PC-9 (cell line): ENCODE results near the gene PTK6. TPM values are rescaled to one million over a fixed set of nuclear protein-coding genes. Genes with fewer than 3 reads are reported as not detected.

ENCODE experiments used
- BruUV-seq: library from RNA; stranded (reverse); fragments of 400-500 nt; replicated peaks from 2 replicates; lab custom pipeline; 2021; lab: Mats Ljungman, UMichigan
- CTCF ChIA-PET: fragments of 300-600 bp; sonication (Branson Sonifier 250); formaldehyde crosslinking; loops from one replicate; lab custom pipeline; 2022; ENCODE audit warnings: antibody characterized with exemption; lab: Charles Lee
- POLR2A ChIA-PET: fragments of 300-600 bp; sonication (Branson Sonifier 250); formaldehyde crosslinking; loops from one replicate; lab custom pipeline; 2022; ENCODE audit warnings: antibody characterized with exemption; ENCODE audit not compliant: unreplicated experiment; lab: Charles Lee
- DNase-seq, 2 experiments: peaks; one replicate each; pipeline versions ENCODE4 v3.0.0 to v3.0.0-alpha.2; 2015 to 2022; ENCODE audit warnings: mixed read lengths in 1 of 2
- H2AFZ ChIP-seq: fragments of 200-600 bp; sonication (generic); 2 replicates; pipeline ENCODE4 v1.8.1; 2017; ENCODE audit warnings: antibody characterized with exemption
- H3F3A ChIP-seq: fragments of 200-600 bp; sonication (generic); 2 replicates; pipeline ENCODE4 v1.8.1; 2017; ENCODE audit warnings: antibody characterized with exemption, mild to moderate bottlenecking, low read depth; ENCODE audit not compliant: insufficient read depth
- H3K27ac ChIP-seq: fragments of 200-600 bp; sonication (generic); 2 replicates; pipeline ENCODE4 v1.6.1; 2016; ENCODE audit warnings: mixed run types
- H3K27me3 ChIP-seq: fragments of 200-600 bp; sonication (generic); 2 replicates; pipeline ENCODE4 v1.6.1; 2016; ENCODE audit warnings: low read depth, mixed run types; ENCODE audit not compliant: insufficient read depth
- H3K36me3 ChIP-seq: fragments of 200-600 bp; sonication (generic); 2 replicates; pipeline ENCODE4 v1.6.1; 2016; ENCODE audit warnings: low read depth, mixed run types
- H3K4me1 ChIP-seq: fragments of 200-600 bp; sonication (generic); replicated peaks from 2 replicates; pipeline ENCODE4 v1.6.1; 2016; ENCODE audit warnings: mixed run types; ENCODE audit not compliant: insufficient read depth
- H3K4me2 ChIP-seq: fragments of 200-600 bp; sonication (generic); 2 replicates; pipeline ENCODE4 v1.6.1; 2017; ENCODE audit warnings: mixed run types
- H3K4me3 ChIP-seq: fragments of 200-600 bp; sonication (generic); 2 replicates; pipeline ENCODE4 v1.6.1; 2016; ENCODE audit warnings: mixed run types
- H3K79me2 ChIP-seq: fragments of 200-600 bp; sonication (generic); 2 replicates; pipeline ENCODE4 v1.6.1; 2017; ENCODE audit warnings: low read depth, mixed run types
- H3K9me2 ChIP-seq: fragments of 200-600 bp; sonication (generic); 2 replicates; pipeline ENCODE4 v1.8.1; 2017; ENCODE audit warnings: mild to moderate bottlenecking; ENCODE audit not compliant: insufficient read depth
- H3K9me3 ChIP-seq: fragments of 200-600 bp; sonication (generic); 2 replicates; pipeline ENCODE4 v1.8.1; 2016; ENCODE audit warnings: low read depth; ENCODE audit not compliant: insufficient read depth
- H4K20me1 ChIP-seq: fragments of 200-600 bp; sonication (generic); 2 replicates; pipeline ENCODE4 v1.8.1; 2017; ENCODE audit not compliant: insufficient read depth
- EZH2 ChIP-seq: fragments of 200-600 bp; sonication (generic); IDR thresholded peaks from 2 replicates; pipeline ENCODE4 v1.8.0; 2017; ENCODE audit warnings: antibody characterized with exemption, low read depth
- intact Hi-C: fragments of 100-400 bp; cut with micrococcal nuclease; formaldehyde crosslinking; loops from one replicate; pipeline ENCODE4 v1.10.0; 2022; ENCODE audit not compliant: unreplicated experiment
- total RNA-seq: library from RNA; stranded (reverse); gene quantifications from 2 replicates; pipeline ENCODE4 v1.2.3, GENCODE V29; 2021
- TF ChIP-seq, protein P1 (sequence below): fragments of 200-600 bp; sonication (generic); conservative IDR thresholded peaks from 2 replicates; pipeline ENCODE4 v1.6.1; 2017; ENCODE audit warnings: mixed run types, antibody characterized with exemption, mild to moderate bottlenecking, moderate library complexity

The PTK6 gene
- total RNA-seq, 1 experiment from 2014 or later: 12.9 TPM

GRCh38 chr20:63503524-63503923 is 33.7 kb downstream of the PTK6 start:
- Histone ChIP-seq H3F3A (peaks cover 5% of the 10 kb centered on the region), H3K79me2 (no peaks in the 10 kb centered on the region), H3K9me2 (no peaks in the 10 kb centered on the region), H3K27me3 (peaks cover 71% of the 10 kb centered on the region), H3K4me2 (no peak overlapping the region), H4K20me1 (no peaks in the 10 kb centered on the region), H3K27ac (no peak overlapping the region), H3K9me3 (peaks cover 4% of the 10 kb centered on the region), H3K4me3 (no peak overlapping the region), H2AFZ (no peak overlapping the region), H3K36me3 (no peaks in the 10 kb centered on the region), H3K4me1 (no peaks in the 10 kb centered on the region)
- BruUV-seq: no TSS peak
- intact Hi-C loops: no loop called here
- ChIA-PET POLR2A (no interaction called here), CTCF (no interaction called here)
- no peak for TF ChIP-seq EZH2
- TF ChIP-seq, protein P1, sequence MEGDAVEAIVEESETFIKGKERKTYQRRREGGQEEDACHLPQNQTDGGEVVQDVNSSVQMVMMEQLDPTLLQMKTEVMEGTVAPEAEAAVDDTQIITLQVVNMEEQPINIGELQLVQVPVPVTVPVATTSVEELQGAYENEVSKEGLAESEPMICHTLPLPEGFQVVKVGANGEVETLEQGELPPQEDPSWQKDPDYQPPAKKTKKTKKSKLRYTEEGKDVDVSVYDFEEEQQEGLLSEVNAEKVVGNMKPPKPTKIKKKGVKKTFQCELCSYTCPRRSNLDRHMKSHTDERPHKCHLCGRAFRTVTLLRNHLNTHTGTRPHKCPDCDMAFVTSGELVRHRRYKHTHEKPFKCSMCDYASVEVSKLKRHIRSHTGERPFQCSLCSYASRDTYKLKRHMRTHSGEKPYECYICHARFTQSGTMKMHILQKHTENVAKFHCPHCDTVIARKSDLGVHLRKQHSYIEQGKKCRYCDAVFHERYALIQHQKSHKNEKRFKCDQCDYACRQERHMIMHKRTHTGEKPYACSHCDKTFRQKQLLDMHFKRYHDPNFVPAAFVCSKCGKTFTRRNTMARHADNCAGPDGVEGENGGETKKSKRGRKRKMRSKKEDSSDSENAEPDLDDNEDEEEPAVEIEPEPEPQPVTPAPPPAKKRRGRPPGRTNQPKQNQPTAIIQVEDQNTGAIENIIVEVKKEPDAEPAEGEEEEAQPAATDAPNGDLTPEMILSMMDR: no peak
- no peak for DNase-seq

DNA sequence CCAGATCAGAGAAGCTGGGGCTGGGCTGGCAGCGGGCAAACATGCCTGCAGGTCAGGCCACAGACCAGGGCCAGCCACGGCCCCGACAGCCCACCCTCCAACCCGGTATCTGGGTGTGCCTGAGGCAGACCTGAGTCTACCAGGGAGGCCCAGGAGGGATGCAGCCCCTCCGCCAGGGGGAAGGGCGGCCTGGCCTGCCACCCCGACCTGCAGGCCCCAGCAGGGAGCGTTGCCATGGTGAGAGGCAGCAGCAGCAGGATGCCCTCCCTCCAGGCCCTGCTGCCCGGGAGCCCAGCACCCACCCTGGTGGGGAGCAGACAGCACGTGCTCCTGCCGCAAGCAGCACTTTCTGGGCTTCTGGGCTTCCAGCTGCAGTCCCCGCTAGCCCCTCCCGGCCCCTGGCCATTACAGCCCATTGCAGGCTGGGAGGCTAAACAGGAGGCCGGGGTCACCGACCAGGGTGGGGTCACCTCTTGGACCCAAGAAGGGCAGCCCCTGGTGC is 34.5 kb downstream of the PTK6 start:
- Histone ChIP-seq H3K9me2 (no peaks in the 10 kb centered on the region), H3K4me3 (no peak overlapping the region), H4K20me1 (no peaks in the 10 kb centered on the region), H3K27ac (no peak overlapping the region), H3K4me2 (no peak overlapping the region), H3K4me1 (no peaks in the 10 kb centered on the region), H2AFZ (no peak overlapping the region), H3F3A (peaks cover 7% of the 10 kb centered on the region), H3K79me2 (no peaks in the 10 kb centered on the region), H3K9me3 (peaks cover 4% of the 10 kb centered on the region), H3K36me3 (no peaks in the 10 kb centered on the region), H3K27me3 (peaks cover 71% of the 10 kb centered on the region)
- DNase-seq: no peak
- intact Hi-C loops: no loop called here
- ChIA-PET POLR2A (no interaction called here), CTCF (no interaction called here)
- no peak for TF ChIP-seq EZH2
- TF ChIP-seq, protein P1: no peak
- BruUV-seq: no TSS peak

GRCh38 chr20:63501818-63502670 is 35.1 kb downstream of the PTK6 start:
- H2AFZ ChIP-seq: no peak overlapping the region
- H3K79me2 ChIP-seq: no peaks in the 10 kb centered on the region

More at GRCh38 chr20:63501818-63502670, 35.1 kb downstream of the PTK6 start:
- H3F3A ChIP-seq: peaks cover 9% of the 10 kb centered on the region
- peaks cover 4% of the 10 kb centered on the region for H3K9me3 ChIP-seq
- H3K9me2 ChIP-seq: no peaks in the 10 kb centered on the region
- POLR2A ChIA-PET: no interaction called here
- intact Hi-C loops: no loop called here
- no peak overlapping the region for H3K4me3 ChIP-seq
- TF ChIP-seq EZH2: no peak
- TF ChIP-seq, protein P1: no peak
- CTCF ChIA-PET: no interaction called here
- DNase-seq: no peak
- H3K27me3 ChIP-seq: peaks cover 67% of the 10 kb centered on the region
- no peaks in the 10 kb centered on the region for H3K36me3 ChIP-seq
- H3K4me2 ChIP-seq: no peak overlapping the region
- BruUV-seq: no TSS peak
- H3K4me1 ChIP-seq: no peaks in the 10 kb centered on the region
- no peak overlapping the region for H3K27ac ChIP-seq
- no peaks in the 10 kb centered on the region for H4K20me1 ChIP-seq
